H9 (cell line): ENCODE measurements around the gene COL8A2. TPM values are rescaled to one million over a fixed set of nuclear protein-coding genes. Genes with fewer than 3 reads are reported as not detected.
A peak's percentile ranks its signal among the peaks of the same experiment; 100 is the strongest.

Experiments
- DNase-seq: peaks from one replicate; pipeline ENCODE4 v3.0.0-alpha.2; 2017
- H2AFZ ChIP-seq: one replicate; pipeline ENCODE4 v1.6.1; 2013; ENCODE audit warnings: mild to moderate bottlenecking, low read length, control low read depth, moderate library complexity
- H2AK5ac ChIP-seq: 2 replicates; pipeline ENCODE4 v1.6.1; 2013; ENCODE audit warnings: low read length, control low read depth, mixed read lengths; ENCODE audit not compliant: insufficient read length
- H2BK120ac ChIP-seq: one replicate; pipeline ENCODE4 v1.6.1; 2013; ENCODE audit warnings: low read depth, mild to moderate bottlenecking, low read length, control low read depth, inconsistent platforms; ENCODE audit not compliant: poor library complexity, severe bottlenecking
- H2BK12ac ChIP-seq: 2 replicates; pipeline ENCODE4 v1.6.1; 2013; ENCODE audit warnings: low read length, control low read depth, mixed read lengths, low read depth; ENCODE audit not compliant: insufficient read length
- H2BK15ac ChIP-seq: 2 replicates; pipeline ENCODE4 v1.6.1; 2013; ENCODE audit warnings: low read depth, low read length, control low read depth
- H2BK20ac ChIP-seq: one replicate; pipeline ENCODE4 v1.6.1; 2013; ENCODE audit warnings: low read depth, mild to moderate bottlenecking, low read length, control low read depth, inconsistent platforms; ENCODE audit not compliant: poor library complexity, severe bottlenecking
- H2BK5ac ChIP-seq: 2 replicates; pipeline ENCODE4 v1.6.1; 2013; ENCODE audit warnings: low read length, control low read depth, mixed read lengths; ENCODE audit not compliant: insufficient read length
- H3K14ac ChIP-seq: 2 replicates; pipeline ENCODE4 v1.6.1; 2013; ENCODE audit warnings: low read length, control low read depth; ENCODE audit not compliant: insufficient read depth
- H3K18ac ChIP-seq: 2 replicates; pipeline ENCODE4 v1.6.1; 2013; ENCODE audit warnings: low read depth, mild to moderate bottlenecking, mixed read lengths, low read length, control low read depth; ENCODE audit not compliant: insufficient read length
- H3K23ac ChIP-seq: 2 replicates; pipeline ENCODE4 v1.6.1; 2013; ENCODE audit warnings: low read length, control low read depth, mixed read lengths, low read depth; ENCODE audit not compliant: insufficient read length
- H3K23me2 ChIP-seq: 2 replicates; pipeline ENCODE4 v1.6.1; 2013; ENCODE audit warnings: low read depth, mild to moderate bottlenecking, mixed read lengths, low read length, control low read depth; ENCODE audit not compliant: insufficient read length, poor library complexity, severe bottlenecking
- H3K27ac ChIP-seq: 2 replicates; pipeline ENCODE4 v1.5.1; 2013; ENCODE audit warnings: low read length, control low read depth, mixed read lengths, low read depth; ENCODE audit not compliant: insufficient read length
- H3K27me3 ChIP-seq: 2 replicates; pipeline ENCODE4 v1.6.1; 2013; ENCODE audit warnings: low read length, control low read depth, inconsistent platforms; ENCODE audit not compliant: insufficient read depth
- H3K4ac ChIP-seq: 2 replicates; pipeline ENCODE4 v1.6.1; 2013; ENCODE audit warnings: low read depth, mild to moderate bottlenecking, control low read depth, inconsistent platforms, low read length, moderate library complexity
- H3K4me1 ChIP-seq: 2 replicates; pipeline ENCODE4 v1.6.1; 2013; ENCODE audit warnings: low read length, control low read depth, inconsistent platforms; ENCODE audit not compliant: insufficient read depth
- H3K4me2 ChIP-seq: 2 replicates; pipeline ENCODE4 v1.6.1; 2013; ENCODE audit warnings: low read length, control low read depth, mixed read lengths; ENCODE audit not compliant: insufficient read length, insufficient read depth
- H3K56ac ChIP-seq: 2 replicates; pipeline ENCODE4 v1.6.1; 2013; ENCODE audit warnings: low read depth, mild to moderate bottlenecking, mixed read lengths, low read length, control low read depth; ENCODE audit not compliant: insufficient read length
- H3K79me1 ChIP-seq: 2 replicates; pipeline ENCODE4 v1.6.1; 2013; ENCODE audit warnings: low read depth, mild to moderate bottlenecking, moderate library complexity, low read length, control low read depth, inconsistent platforms; ENCODE audit not compliant: insufficient read depth, poor library complexity, severe bottlenecking
- H3K79me2 ChIP-seq: 2 replicates; pipeline ENCODE4 v1.6.1; 2013; ENCODE audit warnings: low read length, control low read depth, inconsistent platforms; ENCODE audit not compliant: insufficient read depth
- H3K9ac ChIP-seq: 2 replicates; pipeline ENCODE4 v1.6.1; 2013; ENCODE audit warnings: low read length, control low read depth, mixed read lengths; ENCODE audit not compliant: insufficient read length; ENCODE audit errors: extremely low read depth
- H3K9me3 ChIP-seq: one replicate; pipeline ENCODE4 v1.6.1; 2013; ENCODE audit warnings: low read depth, low read length, inconsistent platforms; ENCODE audit not compliant: control insufficient read depth
- H3T11ph ChIP-seq: one replicate; pipeline ENCODE4 v1.6.1; 2013; ENCODE audit warnings: mild to moderate bottlenecking, low read length, control low read depth, inconsistent platforms
- H4K20me1 ChIP-seq: one replicate; pipeline ENCODE4 v1.6.1; 2013; ENCODE audit not compliant: control insufficient read depth, insufficient read length, insufficient read depth
- H4K5ac ChIP-seq: 2 replicates; pipeline ENCODE4 v1.6.1; 2013; ENCODE audit warnings: low read depth, mild to moderate bottlenecking, mixed read lengths, low read length, control low read depth; ENCODE audit not compliant: insufficient read length
- H4K8ac ChIP-seq: replicated peaks from 2 replicates; pipeline ENCODE4 v1.6.1; 2013; ENCODE audit warnings: low read length, control low read depth, mixed read lengths, low read depth; ENCODE audit not compliant: insufficient read length
- H4K91ac ChIP-seq: 2 replicates; pipeline ENCODE4 v1.6.1; 2013; ENCODE audit warnings: low read depth, mild to moderate bottlenecking, moderate library complexity, mixed read lengths, low read length, control low read depth; ENCODE audit not compliant: insufficient read length
- H3K27ac Mint-ChIP-seq, 3 experiments: 2 replicates in 2 of 3; 3 replicates in 1 of 3; pipeline ENCODE4 v1.8.0; 2020 to 2021; ENCODE audit warnings: mixed read lengths in 3 of 3, mild to moderate bottlenecking in 1 of 3, moderate library complexity in 1 of 3
- H3K27me3 Mint-ChIP-seq: 2 replicates; pipeline ENCODE4 v1.8.0; 2021; ENCODE audit warnings: low read depth, mild to moderate bottlenecking, moderate library complexity, mixed read lengths
- H3K36me3 Mint-ChIP-seq, 3 experiments: 2 replicates in 2 of 3; 3 replicates in 1 of 3; pipeline ENCODE4 v1.8.0; 2020 to 2021; ENCODE audit warnings: low read depth in 3 of 3, mixed read lengths in 3 of 3; ENCODE audit not compliant: insufficient read depth in 1 of 3
- H3K4me1 Mint-ChIP-seq, 2 experiments: 2 replicates each; pipeline ENCODE4 v1.8.0; 2020; ENCODE audit warnings: mixed read lengths in 2 of 2
- H3K4me3 Mint-ChIP-seq, 2 experiments: 2 replicates in 1 of 2; 3 replicates in 1 of 2; pipeline ENCODE4 v1.8.0; 2020 to 2021; ENCODE audit warnings: mild to moderate bottlenecking in 2 of 2, mixed read lengths in 2 of 2, moderate library complexity in 1 of 2
- H3K9me3 Mint-ChIP-seq, 2 experiments: 2 replicates in 1 of 2; 3 replicates in 1 of 2; pipeline ENCODE4 v1.8.0; 2020; ENCODE audit warnings: mild to moderate bottlenecking in 2 of 2, mixed read lengths in 2 of 2, moderate library complexity in 1 of 2
- WGBS: extraction: QIAGEN DNeasy Blood & Tissue Kit; methylation state at CpG from one replicate; pipeline ENCODE4 v1.1.7; 2013; ENCODE audit warnings: missing lambda C conversion rate, low lambda C conversion rate, mixed read lengths; ENCODE audit not compliant: insufficient read length; ENCODE audit errors: extremely low coverage; 5-methylcytosine and 5-hydroxymethylcytosine counted together
- total RNA-seq: library from RNA; stranded (reverse); gene quantifications from 2 replicates; pipeline ENCODE4 v1.2.1, GENCODE V29; 2021
- TF ChIP-seq, protein P1 (sequence below): fragments of 200-600 bp; sonication (generic); conservative IDR thresholded peaks from 3 replicates; pipeline ENCODE4 v1.8.0; 2021; ENCODE audit warnings: antibody characterized with exemption, mild to moderate bottlenecking

COL8A2 gene
- total RNA-seq, 1 experiment from 2014 or later: 1.5 TPM

DNA sequence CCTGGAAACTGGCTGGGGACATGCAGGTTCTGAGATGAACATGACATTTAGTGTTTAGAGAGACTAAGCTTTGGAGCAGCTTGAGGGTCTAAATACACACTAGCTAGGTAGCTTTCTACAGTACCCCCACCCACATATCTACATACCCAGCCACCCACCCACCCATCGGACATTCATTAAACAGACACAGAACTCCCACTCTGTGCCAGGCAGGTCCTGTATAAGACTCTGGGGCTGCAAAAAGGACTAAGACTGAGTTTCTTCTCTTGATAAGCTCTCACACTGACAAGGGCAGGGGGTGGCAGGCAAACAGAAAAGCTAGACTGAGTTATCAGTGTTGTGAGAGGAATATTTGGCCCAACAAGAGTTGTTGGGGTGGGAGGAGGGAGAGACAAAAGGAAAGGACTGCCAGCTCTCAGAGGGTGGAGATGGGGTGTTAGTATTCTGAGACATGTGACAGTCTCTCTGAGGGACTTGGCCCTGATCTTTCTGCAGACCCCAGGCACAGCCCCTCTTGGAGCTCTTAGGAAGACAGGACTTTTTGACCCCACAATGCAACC, 37.7 kb upstream of the COL8A2 start:
- no peak overlapping the region for H3T11ph ChIP-seq
- no peak overlapping the region for H2BK120ac ChIP-seq
- H3K56ac ChIP-seq: no peak overlapping the region
- H3K23ac ChIP-seq: no peak overlapping the region
- H4K20me1 ChIP-seq: no peaks in the 10 kb centered on the region
- Mint-ChIP-seq H3K4me1 (peaks cover 24 to 30% of the 10 kb centered on the region in 2 experiments), H3K4me3 (0 out of 5 replicates have a peak overlapping the region, but pooled peaks of 1 of the 2 experiments have one; percentile 24), H3K27me3 (no peaks in the 10 kb centered on the region), H3K27ac (no peak overlapping the region; a peak in 1 of 7 replicates), H3K36me3 (peaks cover 0 to 3% (median 0%) of the 10 kb centered on the region in 3 experiments; a peak in 2 of 7 replicates), H3K9me3 (no peaks in the 10 kb centered on the region)
- no peak overlapping the region for H2AK5ac ChIP-seq
- H3K9me3 ChIP-seq: no peaks in the 10 kb centered on the region
- peaks cover 10% of the 10 kb centered on the region; the same call in 1 of the 2 replicates for H3K79me2 ChIP-seq
- H2BK20ac ChIP-seq: no peak overlapping the region
- H3K4me1 ChIP-seq: no peaks in the 10 kb centered on the region
- H3K27ac ChIP-seq: no peak overlapping the region
- TF ChIP-seq, protein P1, sequence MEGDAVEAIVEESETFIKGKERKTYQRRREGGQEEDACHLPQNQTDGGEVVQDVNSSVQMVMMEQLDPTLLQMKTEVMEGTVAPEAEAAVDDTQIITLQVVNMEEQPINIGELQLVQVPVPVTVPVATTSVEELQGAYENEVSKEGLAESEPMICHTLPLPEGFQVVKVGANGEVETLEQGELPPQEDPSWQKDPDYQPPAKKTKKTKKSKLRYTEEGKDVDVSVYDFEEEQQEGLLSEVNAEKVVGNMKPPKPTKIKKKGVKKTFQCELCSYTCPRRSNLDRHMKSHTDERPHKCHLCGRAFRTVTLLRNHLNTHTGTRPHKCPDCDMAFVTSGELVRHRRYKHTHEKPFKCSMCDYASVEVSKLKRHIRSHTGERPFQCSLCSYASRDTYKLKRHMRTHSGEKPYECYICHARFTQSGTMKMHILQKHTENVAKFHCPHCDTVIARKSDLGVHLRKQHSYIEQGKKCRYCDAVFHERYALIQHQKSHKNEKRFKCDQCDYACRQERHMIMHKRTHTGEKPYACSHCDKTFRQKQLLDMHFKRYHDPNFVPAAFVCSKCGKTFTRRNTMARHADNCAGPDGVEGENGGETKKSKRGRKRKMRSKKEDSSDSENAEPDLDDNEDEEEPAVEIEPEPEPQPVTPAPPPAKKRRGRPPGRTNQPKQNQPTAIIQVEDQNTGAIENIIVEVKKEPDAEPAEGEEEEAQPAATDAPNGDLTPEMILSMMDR: no peak
- H4K8ac ChIP-seq: no peak overlapping the region
- no peak overlapping the region for H4K5ac ChIP-seq
- no peak overlapping the region for H2BK5ac ChIP-seq
- no peak overlapping the region for H3K18ac ChIP-seq
- no peaks in the 10 kb centered on the region for H3K79me1 ChIP-seq
- no peaks in the 10 kb centered on the region for H3K27me3 ChIP-seq
- H2AFZ ChIP-seq: no peak overlapping the region
- no peak overlapping the region for H3K4me2 ChIP-seq
- H3K9ac ChIP-seq: no peak overlapping the region
- no peaks in the 10 kb centered on the region for H3K23me2 ChIP-seq
- no peak overlapping the region for H4K91ac ChIP-seq
- no CpG with 5 or more reads among the region's 1 CpG for WGBS
- no peak overlapping the region for H2BK15ac ChIP-seq
- no peak overlapping the region for H3K4ac ChIP-seq
- DNase-seq: no peak
- H3K14ac ChIP-seq: no peak overlapping the region
- H2BK12ac ChIP-seq: no peak overlapping the region
